Activated CD4-positive, alpha-beta T cell treated with anti-CD3 and anti-CD28 coated beads, Interleukin-2, amount 10 ng/mL, durations not matched to agents 24 days and 14 days (primary cell): Measurements from ENCODE around the gene PKIG. TPM values are rescaled to one million over a fixed set of nuclear protein-coding genes. Genes with fewer than 3 reads are reported as not detected.
"Not testable (repeated sequence)": the region's sequence is repeated elsewhere in the genome, so short reads cannot be mapped to it uniquely, and the experiment has no call there.

Experiments used
- DNase-seq: peaks from one replicate; pipeline ENCODE4 v3.0.0; 2022
- H3K27ac Mint-ChIP-seq: one replicate; pipeline ENCODE4 v1.8.0; 2022; ENCODE audit warnings: mild to moderate bottlenecking, mixed read lengths
- H3K27me3 Mint-ChIP-seq: one replicate; pipeline ENCODE4 v1.8.0; 2022; ENCODE audit warnings: mixed read lengths
- H3K36me3 Mint-ChIP-seq: one replicate; pipeline ENCODE4 v1.8.0; 2022; ENCODE audit warnings: low read depth, mild to moderate bottlenecking, mixed read lengths
- H3K4me1 Mint-ChIP-seq: one replicate; pipeline ENCODE4 v1.8.0; 2021; ENCODE audit warnings: mixed read lengths
- H3K4me3 Mint-ChIP-seq: one replicate; pipeline ENCODE4 v1.8.0; 2022; ENCODE audit warnings: mild to moderate bottlenecking, moderate library complexity, mixed read lengths
- H3K9me3 Mint-ChIP-seq: one replicate; pipeline ENCODE4 v1.8.0; 2021; ENCODE audit warnings: mixed read lengths
- intact Hi-C: fragments of 100-400 bp; cut with micrococcal nuclease; formaldehyde crosslinking; loops from one replicate; pipeline ENCODE4 v1.15.1; 2023
- total RNA-seq: library from RNA; stranded (reverse); gene quantifications from 2 replicates; pipeline ENCODE4 v1.2.3, GENCODE V29; 2022

PKIG gene
- total RNA-seq, 1 donor from 2014 or later = 1.7 TPM

DNA sequence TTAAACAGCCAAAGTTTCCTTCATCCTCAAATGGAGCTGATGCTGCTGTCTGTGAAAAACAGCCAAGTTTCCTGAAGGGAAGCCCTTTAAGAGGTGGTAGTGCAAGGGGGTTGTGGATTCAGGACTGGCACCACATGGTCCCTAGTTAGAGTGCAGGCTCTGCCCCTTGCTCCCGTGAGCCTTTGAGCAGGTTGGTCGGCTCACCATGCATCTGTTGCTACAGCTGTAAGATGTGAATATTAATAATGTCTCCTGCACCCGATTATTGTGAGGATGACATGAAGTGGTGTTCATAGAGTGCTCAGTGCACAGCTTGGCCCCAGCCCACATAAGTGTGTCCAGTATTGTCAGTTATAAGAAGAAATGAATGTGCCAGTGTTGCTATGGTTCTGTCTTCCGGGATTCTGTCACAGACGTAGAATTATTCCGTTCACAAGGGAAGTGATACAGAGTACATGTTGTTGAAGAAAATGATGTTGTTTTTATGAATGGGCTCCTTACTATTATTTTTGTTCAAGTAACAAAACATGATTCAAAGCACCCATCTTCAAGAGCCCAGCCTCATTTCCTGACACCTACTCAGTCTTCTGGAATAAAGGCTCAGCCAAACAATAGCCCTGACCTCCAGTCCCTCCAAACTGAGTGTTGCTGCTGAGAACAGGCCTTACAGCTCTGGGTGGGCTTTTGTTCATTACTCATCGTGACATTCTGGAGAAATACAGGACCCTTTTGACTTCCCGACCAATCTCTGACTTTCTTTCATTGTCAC lies 2.9 kb upstream of the PKIG start:
- intact Hi-C loops = loop anchor here (5.0 kb wide), 1 partner anchor 33 kb away; no protein-coding TSS in a partner anchor
- Mint-ChIP-seq H3K27ac (no peak overlapping the region), H3K27me3 (no peaks in the 10 kb centered on the region), H3K9me3 (no peaks in the 10 kb centered on the region), H3K4me1 (peaks cover 24% of the 10 kb centered on the region), H3K4me3 (no peak overlapping the region), H3K36me3 (no peaks in the 10 kb centered on the region)
- DNase-seq = no peak

GRCh38 chr20:44580581-44581268 lies 1.7 kb upstream of the PKIG start:
- Mint-ChIP-seq H3K27me3 (no peaks in the 10 kb centered on the region), H3K4me3 (no peak overlapping the region), H3K9me3 (no peaks in the 10 kb centered on the region), H3K27ac (no peak overlapping the region), H3K36me3 (no peaks in the 10 kb centered on the region), H3K4me1 (peaks cover 28% of the 10 kb centered on the region)
- no peak for DNase-seq
- intact Hi-C loops = no loop called here

DNA sequence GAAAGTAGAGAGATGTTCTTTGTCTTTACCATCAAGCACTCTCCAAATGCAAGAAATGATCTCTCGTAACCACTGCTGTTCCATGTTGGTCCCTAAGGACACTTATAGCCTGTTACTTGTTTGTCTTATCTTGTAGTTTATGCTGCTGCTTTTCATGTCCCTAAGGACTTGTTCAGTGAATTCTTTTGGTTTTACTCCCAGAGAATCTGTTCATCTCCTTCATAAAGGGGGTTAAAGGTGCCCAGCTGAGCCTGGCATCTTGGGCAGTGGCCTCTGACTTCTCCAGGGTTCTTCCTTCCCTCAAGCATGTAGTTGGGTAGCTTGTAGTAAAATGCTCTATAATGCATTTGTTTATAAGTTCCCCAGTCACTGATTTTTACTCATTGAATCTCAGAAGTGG lies 864 bp upstream of the PKIG start:
- Mint-ChIP-seq H3K27me3 (no peaks in the 10 kb centered on the region), H3K27ac (no peak overlapping the region), H3K9me3 (no peaks in the 10 kb centered on the region), H3K36me3 (no peaks in the 10 kb centered on the region), H3K4me1 (peaks cover 25% of the 10 kb centered on the region), H3K4me3 (no peak overlapping the region)
- DNase-seq = no peak
- intact Hi-C loops = no loop called here

- H3K27me3 Mint-ChIP-seq = no peaks in the 10 kb centered on the region
- intact Hi-C loops = no loop called here
- no peaks in the 10 kb centered on the region for H3K36me3 Mint-ChIP-seq
- H3K4me1 Mint-ChIP-seq = peaks cover 18% of the 10 kb centered on the region
- H3K4me3 Mint-ChIP-seq = no peak overlapping the region
- no peak for DNase-seq
- no peaks in the 10 kb centered on the region for H3K9me3 Mint-ChIP-seq
- no peak overlapping the region for H3K27ac Mint-ChIP-seq
Observed at GRCh38 chr20:44583157-44583556, 778 bp downstream of the PKIG start.

DNA sequence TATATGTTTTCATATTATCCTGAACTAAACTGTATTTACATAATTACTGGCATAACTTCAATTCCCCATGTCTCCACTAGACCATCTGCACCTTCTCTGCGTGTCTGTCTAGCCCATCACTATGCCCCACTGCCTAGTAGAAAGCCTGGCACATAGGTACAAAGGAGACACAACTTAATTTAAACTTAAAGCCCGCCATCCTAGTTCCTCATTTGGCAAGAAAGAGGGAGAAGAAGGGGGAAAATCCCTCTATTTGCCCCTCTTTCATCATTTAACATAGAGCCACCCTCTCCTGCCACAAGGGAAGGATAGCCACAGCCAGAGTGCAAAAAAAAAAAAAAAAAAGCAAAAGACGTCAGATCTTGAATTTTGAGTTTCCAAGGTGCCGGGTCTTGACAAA lies 1.8 kb downstream of the PKIG start:
- Mint-ChIP-seq H3K4me1 (peaks cover 18% of the 10 kb centered on the region), H3K4me3 (no peak overlapping the region), H3K27ac (no peak overlapping the region), H3K9me3 (no peaks in the 10 kb centered on the region), H3K27me3 (peaks cover 3% of the 10 kb centered on the region), H3K36me3 (no peaks in the 10 kb centered on the region)
- intact Hi-C loops = no loop called here
- no peak for DNase-seq

DNA sequence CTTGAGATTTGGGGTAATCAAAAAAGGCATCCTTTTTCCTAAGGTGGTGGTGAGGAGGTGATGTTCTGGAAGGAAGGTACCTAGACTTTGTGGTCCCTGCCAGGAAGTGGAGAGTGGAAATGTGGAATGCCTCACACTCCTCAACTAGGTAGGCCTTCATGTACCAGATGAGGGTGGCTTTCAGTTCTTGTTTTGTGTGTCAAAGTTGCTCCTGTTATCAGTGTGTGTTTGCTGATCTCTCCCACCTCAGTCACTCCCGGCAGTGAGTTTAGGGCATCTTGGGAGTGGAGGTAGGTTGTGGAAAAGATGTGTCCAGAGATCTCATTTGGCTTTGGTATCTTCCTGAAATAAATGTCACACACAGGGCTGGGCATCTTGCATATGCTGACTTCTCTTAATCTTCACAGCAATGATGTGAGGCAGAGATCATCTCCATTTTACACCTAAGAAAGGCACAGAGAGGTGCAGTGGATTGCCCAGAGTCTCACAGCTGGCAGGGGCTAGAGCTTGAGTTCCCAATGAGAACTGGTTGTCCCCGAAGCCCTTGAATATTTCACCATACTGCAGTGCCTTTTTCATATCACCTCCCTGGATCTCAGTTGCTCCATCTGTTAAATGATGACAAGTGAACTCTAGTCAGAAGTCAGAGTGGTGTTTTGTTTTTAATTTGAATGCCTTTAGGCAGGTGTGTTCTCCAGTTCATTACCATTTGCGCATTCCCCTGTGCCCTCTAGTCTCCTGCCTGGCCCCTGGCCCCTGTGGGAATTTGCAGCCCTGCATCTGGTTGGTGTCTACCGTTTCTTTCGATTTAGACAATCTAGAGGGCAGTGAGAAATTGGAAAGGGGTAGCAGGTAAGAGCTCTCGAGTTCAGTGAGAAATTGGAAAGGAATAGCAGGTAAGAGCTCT lies 2.9 kb downstream of the PKIG start:
- H3K27me3 Mint-ChIP-seq = peaks cover 3% of the 10 kb centered on the region
- no peaks in the 10 kb centered on the region for H3K36me3 Mint-ChIP-seq
- H3K4me1 Mint-ChIP-seq = peaks cover 15% of the 10 kb centered on the region
- no peak for DNase-seq
- intact Hi-C loops = no loop called here
- no peak overlapping the region for H3K27ac Mint-ChIP-seq
- no peak overlapping the region for H3K4me3 Mint-ChIP-seq
- H3K9me3 Mint-ChIP-seq = no peaks in the 10 kb centered on the region

DNA sequence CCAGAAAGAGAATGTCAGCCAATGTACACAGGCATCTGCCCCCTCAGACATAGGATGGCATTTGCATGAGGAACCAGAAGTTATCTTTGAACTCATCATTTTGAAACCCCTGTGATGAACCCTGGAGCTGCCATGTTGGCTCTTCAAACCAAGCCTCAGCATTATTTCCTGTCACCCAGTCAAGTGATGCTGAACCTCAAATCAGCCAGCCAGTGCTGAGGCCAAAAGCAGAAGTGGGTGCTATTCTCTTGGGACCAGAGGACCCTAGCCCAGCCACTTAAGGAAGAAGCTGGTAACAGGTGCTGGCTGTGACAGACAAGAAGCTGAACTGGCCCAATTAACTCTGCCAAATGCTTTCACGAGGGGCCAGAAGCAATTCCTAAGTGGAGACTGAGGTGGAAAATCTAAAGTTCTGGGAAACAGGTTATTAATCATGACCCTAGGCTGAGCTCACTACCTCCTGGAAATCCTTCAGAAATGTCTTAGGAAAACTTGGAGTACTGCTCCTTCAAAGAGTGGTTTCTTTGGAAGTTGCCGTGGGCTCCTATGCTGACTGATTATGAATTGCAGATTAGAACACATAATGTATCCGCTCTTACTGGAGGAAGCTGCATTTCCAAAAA lies 4.0 kb downstream of the PKIG start:
- H3K36me3 Mint-ChIP-seq = no peaks in the 10 kb centered on the region
- no peak for DNase-seq

GRCh38 chr20:44587035-44587980 lies 4.9 kb downstream of the PKIG start:
- no peak for DNase-seq
- H3K36me3 Mint-ChIP-seq = no peaks in the 10 kb centered on the region
- no peak overlapping the region for H3K27ac Mint-ChIP-seq
- H3K27me3 Mint-ChIP-seq = peaks cover 3% of the 10 kb centered on the region
- H3K4me1 Mint-ChIP-seq = peaks cover 8% of the 10 kb centered on the region
- H3K9me3 Mint-ChIP-seq = no peaks in the 10 kb centered on the region
- H3K4me3 Mint-ChIP-seq = no peak overlapping the region
- intact Hi-C loops = no loop called here

More for the DNA sequence above, 4.0 kb downstream of the PKIG start:
- Mint-ChIP-seq H3K4me3 (no peak overlapping the region), H3K27ac (no peak overlapping the region), H3K4me1 (peaks cover 13% of the 10 kb centered on the region), H3K27me3 (peaks cover 3% of the 10 kb centered on the region), H3K9me3 (no peaks in the 10 kb centered on the region)
- intact Hi-C loops = no loop called here

- H3K36me3 Mint-ChIP-seq, intact Hi-C loops, H3K4me3 Mint-ChIP-seq, DNase-seq, H3K27me3 Mint-ChIP-seq, H3K4me1 Mint-ChIP-seq, H3K9me3 Mint-ChIP-seq, H3K27ac Mint-ChIP-seq: not testable (repeated sequence)
Observed at GRCh38 chr20:44588321-44588720, 5.9 kb downstream of the PKIG start.

GRCh38 chr20:44589537-44589936 lies 7.2 kb downstream of the PKIG start:
- Mint-ChIP-seq H3K9me3 (no peaks in the 10 kb centered on the region), H3K4me3 (no peak overlapping the region), H3K27ac (no peak overlapping the region), H3K4me1 (peaks cover 5% of the 10 kb centered on the region), H3K36me3 (no peaks in the 10 kb centered on the region), H3K27me3 (peaks cover 3% of the 10 kb centered on the region)
- no peak for DNase-seq
- intact Hi-C loops = no loop called here

- DNase-seq = no peak
- H3K4me1 Mint-ChIP-seq = no peaks in the 10 kb centered on the region
- no peak overlapping the region for H3K4me3 Mint-ChIP-seq
- H3K36me3 Mint-ChIP-seq = no peaks in the 10 kb centered on the region
- intact Hi-C loops = loop anchor here (10.0 kb wide), 1 partner anchor 46 kb away; no protein-coding TSS in a partner anchor
- H3K27me3 Mint-ChIP-seq = peaks cover 3% of the 10 kb centered on the region
- no peaks in the 10 kb centered on the region for H3K9me3 Mint-ChIP-seq
- H3K27ac Mint-ChIP-seq = no peak overlapping the region
Observed at GRCh38 chr20:44590980-44591778, 8.8 kb downstream of the PKIG start.

GRCh38 chr20:44592366-44592765 lies 10.0 kb downstream of the PKIG start:
- H3K27ac Mint-ChIP-seq = no peak overlapping the region
- H3K36me3 Mint-ChIP-seq = no peaks in the 10 kb centered on the region
- H3K4me1 Mint-ChIP-seq = no peaks in the 10 kb centered on the region
- no peak overlapping the region for H3K4me3 Mint-ChIP-seq
- DNase-seq = no peak
- H3K27me3 Mint-ChIP-seq = peaks cover 3% of the 10 kb centered on the region
- H3K9me3 Mint-ChIP-seq = no peaks in the 10 kb centered on the region
- intact Hi-C loops = loop anchor here (10.0 kb wide), 1 partner anchor 48 kb away; no protein-coding TSS in a partner anchor
